Calu3 (cell line): ENCODE results near the gene PTPMT1. TPM values are rescaled to one million over a fixed set of nuclear protein-coding genes. Genes with fewer than 3 reads are reported as not detected.

ENCODE experiments used
- BruUV-seq: library from RNA; stranded (reverse); fragments of 400-500 nt; replicated peaks from 2 replicates; lab custom pipeline; 2021; lab: Mats Ljungman, UMichigan
- CTCF ChIA-PET: fragments of 300-600 bp; sonication (Branson Sonifier 250); formaldehyde crosslinking; loops from one replicate; lab custom pipeline; 2022; ENCODE audit warnings: antibody characterized with exemption; lab: Charles Lee
- DNase-seq: peaks from one replicate; pipeline ENCODE4 v3.0.0; 2022
- H3K27ac Mint-ChIP-seq: one replicate; pipeline ENCODE4 v1.8.0; 2022; ENCODE audit warnings: mixed read lengths; ENCODE audit not compliant: unreplicated experiment
- H3K27me3 Mint-ChIP-seq: one replicate; pipeline ENCODE4 v1.8.0; 2022; ENCODE audit warnings: mixed read lengths; ENCODE audit not compliant: unreplicated experiment
- H3K36me3 Mint-ChIP-seq: one replicate; pipeline ENCODE4 v1.8.0; 2022; ENCODE audit warnings: mild to moderate bottlenecking, moderate library complexity, mixed read lengths; ENCODE audit not compliant: insufficient read depth, unreplicated experiment
- H3K4me1 Mint-ChIP-seq: one replicate; pipeline ENCODE4 v1.8.0; 2022; ENCODE audit warnings: mild to moderate bottlenecking, low read depth, mixed read lengths; ENCODE audit not compliant: unreplicated experiment
- H3K4me3 Mint-ChIP-seq: one replicate; pipeline ENCODE4 v1.8.0; 2022; ENCODE audit warnings: mild to moderate bottlenecking, low read depth, moderate library complexity, mixed read lengths; ENCODE audit not compliant: unreplicated experiment
- H3K9me3 Mint-ChIP-seq: one replicate; pipeline ENCODE4 v1.8.0; 2022; ENCODE audit warnings: low read depth, mixed read lengths; ENCODE audit not compliant: unreplicated experiment
- CTCF ChIP-seq: fragments of 200-600 bp; IDR thresholded peaks from one replicate; pipeline ENCODE4 v1.8.0; 2022; ENCODE audit warnings: antibody characterized with exemption; ENCODE audit not compliant: unreplicated experiment
- intact Hi-C: fragments of 100-400 bp; cut with micrococcal nuclease; formaldehyde crosslinking; loops from one replicate; pipeline ENCODE4 v1.10.0; 2022; ENCODE audit not compliant: unreplicated experiment
- total RNA-seq: library from RNA; stranded (reverse); gene quantifications from 2 replicates; pipeline ENCODE4 v1.2.3, GENCODE V29; 2022

PTPMT1 gene
- total RNA-seq, 1 experiment from 2014 or later, result 49.7 TPM

GRCh38 chr11:47616726-47617416 is 51.5 kb downstream of the PTPMT1 start:
- no TSS peak for BruUV-seq
- Mint-ChIP-seq H3K27me3 (no peaks in the 10 kb centered on the region), H3K36me3 (peaks cover 23% of the 10 kb centered on the region), H3K4me1 (no peaks in the 10 kb centered on the region), H3K4me3 (no peak overlapping the region), H3K9me3 (no peaks in the 10 kb centered on the region), H3K27ac (no peak overlapping the region)
- TF ChIP-seq CTCF, result no peak
- CTCF ChIA-PET, result no interaction called here
- peak; percentile 25 for DNase-seq
- intact Hi-C loops, result no loop called here

DNA sequence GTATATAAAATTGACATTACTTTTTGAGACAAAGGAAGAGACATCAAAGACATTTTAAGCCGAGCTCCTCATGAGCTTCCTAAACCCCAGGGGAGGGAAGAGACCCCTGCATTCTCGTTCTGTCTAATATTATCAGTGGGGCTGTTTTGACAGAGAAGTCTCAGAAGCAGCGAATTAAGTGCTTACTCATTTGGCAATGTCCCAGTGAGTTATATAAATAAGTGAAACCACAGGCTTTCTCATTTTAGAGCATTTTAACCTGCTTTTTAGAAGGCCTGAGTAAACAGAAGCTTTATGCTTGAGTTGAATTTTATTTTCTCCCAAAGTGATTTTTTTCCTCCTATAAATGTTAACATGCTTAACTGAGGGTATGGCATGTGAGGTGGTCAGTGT is 52.0 kb downstream of the PTPMT1 start:
- no TSS peak for BruUV-seq
- TF ChIP-seq CTCF, result no peak
- no peak for DNase-seq
- Mint-ChIP-seq H3K4me3 (no peak overlapping the region), H3K9me3 (no peaks in the 10 kb centered on the region), H3K4me1 (no peaks in the 10 kb centered on the region), H3K27me3 (no peaks in the 10 kb centered on the region), H3K27ac (no peak overlapping the region), H3K36me3 (peaks cover 27% of the 10 kb centered on the region)
- intact Hi-C loops, result no loop called here
- CTCF ChIA-PET, result no interaction called here

DNA sequence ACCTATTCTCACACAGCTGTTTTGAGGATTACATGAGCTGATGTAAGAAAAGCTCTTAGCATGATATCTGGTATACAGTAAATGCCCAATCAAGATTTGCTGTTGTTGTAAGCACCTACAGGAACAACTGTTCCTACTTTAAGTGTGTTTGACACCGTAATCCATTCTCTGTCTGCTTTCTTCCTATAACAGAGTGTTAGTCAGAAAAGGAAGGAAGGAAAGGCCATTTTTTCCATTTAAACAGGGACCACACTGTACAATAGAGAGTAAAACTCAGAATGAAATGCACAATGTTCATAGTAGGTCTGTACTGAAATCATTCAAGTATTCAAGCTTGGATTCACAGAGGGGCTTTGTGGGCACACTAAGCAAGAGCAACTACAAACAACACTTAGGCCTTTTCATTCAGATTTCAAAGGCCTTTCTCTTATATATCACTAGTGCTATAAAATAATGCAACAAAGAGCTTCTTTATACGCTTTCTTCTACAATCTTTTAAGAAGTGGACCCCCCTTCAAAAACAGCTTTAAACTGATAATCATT is 55.5 kb downstream of the PTPMT1 start:
- CTCF ChIA-PET, result interaction anchor here (0.6 kb wide), 1 partner anchor 68 kb away, joined by 3 read pairs; no protein-coding TSS in a partner anchor
- no peak for TF ChIP-seq CTCF
- no peak for DNase-seq
- H3K27ac Mint-ChIP-seq, result no peak overlapping the region
- H3K27me3 Mint-ChIP-seq, result no peaks in the 10 kb centered on the region
- H3K4me3 Mint-ChIP-seq, result no peak overlapping the region
- no TSS peak for BruUV-seq
- intact Hi-C loops, result no loop called here
- H3K9me3 Mint-ChIP-seq, result no peaks in the 10 kb centered on the region
- H3K4me1 Mint-ChIP-seq, result no peaks in the 10 kb centered on the region
- H3K36me3 Mint-ChIP-seq, result peaks cover 38% of the 10 kb centered on the region

Other genes with a start within 250 kb of the PTPMT1 start
- gene MYBPC3, start 212.9 kb upstream of the PTPMT1 start, total RNA-seq, result not detected in 2 replicates
- not detected in 2 replicates for gene SPI1, start 187.1 kb upstream of the PTPMT1 start, total RNA-seq
- gene SLC39A13, start 157.0 kb upstream of the PTPMT1 start, total RNA-seq, result 23.8 and 24.3 TPM in 2 replicates
- gene PSMC3, start 139.2 kb upstream of the PTPMT1 start, total RNA-seq, result 154 and 173 TPM in 2 replicates
- gene RAPSN, start 116.5 kb upstream of the PTPMT1 start, total RNA-seq, result 1.8 and 3.6 TPM in 2 replicates
- gene CELF1, start 12.5 kb upstream of the PTPMT1 start, total RNA-seq, result 150 and 157 TPM in 2 replicates
- 14.0 and 14.6 TPM in 2 replicates for gene KBTBD4, start 13.4 kb downstream of the PTPMT1 start, total RNA-seq
- 104 and 107 TPM in 2 replicates for gene NDUFS3, start 13.5 kb downstream of the PTPMT1 start, total RNA-seq
- not detected in 2 replicates for gene FAM180B, start 21.1 kb downstream of the PTPMT1 start, total RNA-seq
- gene C1QTNF4, start 28.8 kb downstream of the PTPMT1 start, total RNA-seq, result not detected in 2 replicates
- gene MTCH2, start 77.0 kb downstream of the PTPMT1 start, total RNA-seq, result 103 TPM in 2 replicates
- gene AGBL2, start 149.8 kb downstream of the PTPMT1 start, total RNA-seq, result 3.2 and 6.1 TPM in 2 replicates
- gene FNBP4, start 201.7 kb downstream of the PTPMT1 start, total RNA-seq, result 91.6 and 108 TPM in 2 replicates